Measurements from ENCODE around the gene UTS2B. TPM values are rescaled to one million over a fixed set of nuclear protein-coding genes. Genes with fewer than 3 reads are reported as not detected.

The UTS2B gene
- total and polyA plus RNA-seq, 2 of the 4 experiments (the other 2 are of a cell fraction) = 0.72 to 0.79 TPM

DNA sequence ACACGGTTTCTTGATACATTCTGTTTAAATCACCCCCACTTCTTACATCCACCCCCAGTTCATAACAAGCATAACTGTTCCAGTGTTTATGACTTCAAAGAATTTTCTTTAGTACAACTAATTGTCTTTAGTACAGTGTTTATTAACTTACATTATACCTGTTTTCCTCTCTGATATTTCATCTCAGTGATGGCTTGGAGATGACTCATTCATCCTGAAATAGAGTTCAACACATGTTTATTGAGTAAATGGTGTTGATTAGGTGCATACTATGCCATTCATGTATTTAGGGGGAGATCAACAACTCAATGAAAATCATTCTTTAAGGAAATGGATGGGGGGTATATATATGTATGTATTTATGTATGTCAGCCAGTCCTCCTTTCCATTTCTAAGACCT is 21.7 kb upstream of the UTS2B start (continued):
- TF ChIP-seq, protein P1, sequence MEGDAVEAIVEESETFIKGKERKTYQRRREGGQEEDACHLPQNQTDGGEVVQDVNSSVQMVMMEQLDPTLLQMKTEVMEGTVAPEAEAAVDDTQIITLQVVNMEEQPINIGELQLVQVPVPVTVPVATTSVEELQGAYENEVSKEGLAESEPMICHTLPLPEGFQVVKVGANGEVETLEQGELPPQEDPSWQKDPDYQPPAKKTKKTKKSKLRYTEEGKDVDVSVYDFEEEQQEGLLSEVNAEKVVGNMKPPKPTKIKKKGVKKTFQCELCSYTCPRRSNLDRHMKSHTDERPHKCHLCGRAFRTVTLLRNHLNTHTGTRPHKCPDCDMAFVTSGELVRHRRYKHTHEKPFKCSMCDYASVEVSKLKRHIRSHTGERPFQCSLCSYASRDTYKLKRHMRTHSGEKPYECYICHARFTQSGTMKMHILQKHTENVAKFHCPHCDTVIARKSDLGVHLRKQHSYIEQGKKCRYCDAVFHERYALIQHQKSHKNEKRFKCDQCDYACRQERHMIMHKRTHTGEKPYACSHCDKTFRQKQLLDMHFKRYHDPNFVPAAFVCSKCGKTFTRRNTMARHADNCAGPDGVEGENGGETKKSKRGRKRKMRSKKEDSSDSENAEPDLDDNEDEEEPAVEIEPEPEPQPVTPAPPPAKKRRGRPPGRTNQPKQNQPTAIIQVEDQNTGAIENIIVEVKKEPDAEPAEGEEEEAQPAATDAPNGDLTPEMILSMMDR (conservative IDR thresholded peaks at IDR 0.05; ENCODE audit: low read depth, low read length) = no peak
- no peak for TF ChIP-seq MXI1 (IDR thresholded peaks at IDR 0.05; ENCODE audit: borderline replicate concordance, low read depth, low read length)
- no peak for TF ChIP-seq RFX5 (IDR thresholded peaks at IDR 0.05; ENCODE audit: low read depth, low read length)
- TF ChIP-seq MAFK (IDR thresholded peaks at IDR 0.05; ENCODE audit: low read depth, low read length) = no peak

All from IMR-90 (cell line).